Measurements from ENCODE around the gene LRG1. TPM values are rescaled to one million over a fixed set of nuclear protein-coding genes. Genes with fewer than 3 reads are reported as not detected.

Gene LRG1
- total and polyA plus RNA-seq, 2 of the 13 experiments (the other 11 are each of a cell fraction or from before 2014, with no cell fraction given), result 12.0 to 39.3 TPM

GRCh38 chr19:4523306-4524110 is 16.3 kb downstream of the LRG1 start (continued):
- peak; percentile 82 for TF ChIP-seq ZBTB33 (CRISPR knock-in tag; IDR thresholded peaks at IDR 0.05)
- TF ChIP-seq MTA1 (CRISPR knock-in tag; IDR thresholded peaks at IDR 0.05; ENCODE audit: borderline replicate concordance), result no peak; the same call in 1 of the 2 replicates
- no peak for TF ChIP-seq SP1 (IDR thresholded peaks at IDR 0.05)
- TF ChIP-seq SP1 (CRISPR knock-in tag; IDR thresholded peaks at IDR 0.05), result peak; percentile 43; the same call in 1 of the 2 replicates

- no peaks in the 10 kb centered on the region for H3K27me3 ChIP-seq (ENCODE audit: control insufficient read depth in 1 of 2, insufficient read depth in 2 of 2, low read length in 2 of 2)
- peak overlapping the region; percentile 50 for H3K9ac ChIP-seq (ENCODE audit: insufficient read depth, low read depth, low read length)
- H3K9me3 ChIP-seq (ENCODE audit: low read length), result no peaks in the 10 kb centered on the region
- DNase-seq (ENCODE audit: low spot score) (no peak), FAIRE-seq (no peak), ATAC-seq (no peak)
- 59% methylated on average over 13 of the region's 15 CpGs for WGBS (ENCODE audit: low lambda C conversion rate)
- H3K79me2 ChIP-seq (ENCODE audit: insufficient read depth, low read length), result no peaks in the 10 kb centered on the region
- H2AFZ ChIP-seq (ENCODE audit: low read length), result no peak overlapping the region
- in situ Hi-C loops (cut with HindIII; ENCODE audit: extremely low pct_ligation_motif_present, low pct_unique_long_range_greater_than_20kb) (no loop called here), intact Hi-C loops (cut with micrococcal nuclease; ENCODE audit: unreplicated experiment) (no loop called here)
- ChIA-PET POLR2A (interaction anchor here (0.9 to 4.5 kb wide), 5 partner anchors 13 to 51 kb away, joined by 3 to 38 read pairs (median 8); partner anchors contain the start of genes HDGFL2 and PLIN5), CTCF (ENCODE audit: low intra/inter-chr PET ratio, low total read pairs) (no interaction called here)
- peak overlapping the region in 2 of 3 experiments; percentile 1 to 58; a peak in 2 of 6 replicates for H3K4me3 ChIP-seq (replicated peaks in 1 of 3; ENCODE audit: insufficient read depth in 1 of 3, low read depth in 2 of 3, low read length in 3 of 3)
- peak overlapping the region; percentile 73 for H3K4me2 ChIP-seq (ENCODE audit: low read depth, low read length)
- H4K20me1 ChIP-seq (ENCODE audit: insufficient read depth, low read length), result no peaks in the 10 kb centered on the region
- H3K36me3 ChIP-seq (replicated peaks in 1 of 2; ENCODE audit: control insufficient read depth in 1 of 2, insufficient read depth in 2 of 2, low read length in 2 of 2), result no peaks in the 10 kb centered on the region
- TF ChIP-seq PATZ1 (CRISPR knock-in tag; IDR thresholded peaks at IDR 0.05) (peak; percentile 62), ZBTB3 (CRISPR knock-in tag; IDR thresholded peaks at IDR 0.05; ENCODE audit: borderline replicate concordance, low read depth) (no peak), ELF3 (CRISPR knock-in tag; IDR thresholded peaks at IDR 0.05) (no peak), HOXA7 (CRISPR knock-in tag; IDR thresholded peaks at IDR 0.05) (no peak), ZMYM4 (CRISPR knock-in tag; IDR thresholded peaks at IDR 0.05) (0 out of 2 replicates have a peak, but pooled peaks have one; percentile 25), ZNF770 (CRISPR knock-in tag; IDR thresholded peaks at IDR 0.05) (peak; percentile 77), ZNF460 (CRISPR knock-in tag; IDR thresholded peaks at IDR 0.05; ENCODE audit: borderline replicate concordance) (peak; percentile 54; the same call in 1 of the 2 replicates), FOXK1 (CRISPR knock-in tag; IDR thresholded peaks at IDR 0.05; ENCODE audit: borderline replicate concordance, low read depth) (0 out of 2 replicates have a peak, but pooled peaks have one; percentile 0)
- peak overlapping the region; percentile 57 for H3K27ac ChIP-seq (ENCODE audit: extremely low read length, insufficient read depth, low read length)
- no TSS peak for BruUV-seq (replicated peaks)
- peaks cover 61% of the 10 kb centered on the region for H3K4me1 ChIP-seq (ENCODE audit: insufficient read depth, low read length)
Measured at GRCh38 chr19:4522291-4523002, 17.4 kb downstream of the LRG1 start.
